GM18870 (cell line): ENCODE measurements around the gene C2CD4A.
"Not testable (repeated sequence)": the region's sequence is repeated elsewhere in the genome, so short reads cannot be mapped to it uniquely, and the experiment has no call there.

ENCODE experiments used
- ATAC-seq: cut with Tn5 transposase; IDR thresholded peaks from one replicate; pipeline ENCODE4 v1.9.1; 2021; ENCODE audit warnings: moderate library complexity; ENCODE audit not compliant: unreplicated experiment

Gene C2CD4A

GRCh38 chr15:62066663-62067447 is at the start of gene C2CD4A:
C2CD4A (plus strand) TSS chr15:62066977; CDS start chr15:62067614, 637 bp downstream.
- no peak for ATAC-seq

GRCh38 chr15:62020576-62021160 is 46.1 kb upstream of the C2CD4A start:
- no peak for ATAC-seq

GRCh38 chr15:62021991-62022600 is 44.7 kb upstream of the C2CD4A start:
- no peak for ATAC-seq

GRCh38 chr15:62026487-62027262 is 40.1 kb upstream of the C2CD4A start:
- peak; percentile 42 for ATAC-seq

- peak; percentile 11 for ATAC-seq
Measured at GRCh38 chr15:62027263-62027565, 39.6 kb upstream of the C2CD4A start.

- no peak for ATAC-seq
Measured at GRCh38 chr15:62027916-62028315, 38.9 kb upstream of the C2CD4A start.

GRCh38 chr15:62035256-62035924 is 31.4 kb upstream of the C2CD4A start:
- no peak for ATAC-seq

- ATAC-seq: peak; percentile 76
Measured at GRCh38 chr15:62046078-62046743, 20.6 kb upstream of the C2CD4A start.

- ATAC-seq: no peak
Measured at GRCh38 chr15:62047282-62047827, 19.4 kb upstream of the C2CD4A start.

- not testable (repeated sequence) for ATAC-seq
Measured at GRCh38 chr15:62048254-62048653, 18.5 kb upstream of the C2CD4A start.

- no peak for ATAC-seq
Measured at GRCh38 chr15:62050115-62050514, 16.7 kb upstream of the C2CD4A start.

- ATAC-seq: no peak
Measured at GRCh38 chr15:62051166-62051565, 15.6 kb upstream of the C2CD4A start.

- ATAC-seq: no peak
Measured at GRCh38 chr15:62052713-62053112, 14.1 kb upstream of the C2CD4A start.

- ATAC-seq: no peak
Measured at GRCh38 chr15:62053439-62054085, 13.2 kb upstream of the C2CD4A start.

- no peak for ATAC-seq
Measured at GRCh38 chr15:62054979-62055378, 11.8 kb upstream of the C2CD4A start.

- no peak for ATAC-seq
Measured at GRCh38 chr15:62057341-62057980, 9.3 kb upstream of the C2CD4A start.

GRCh38 chr15:62058327-62059028 is 8.3 kb upstream of the C2CD4A start:
- ATAC-seq: no peak

GRCh38 chr15:62059108-62059815 is 7.5 kb upstream of the C2CD4A start:
- no peak for ATAC-seq
